Measurements from ENCODE around the gene INPPL1. TPM values are rescaled to one million over a fixed set of nuclear protein-coding genes. Genes with fewer than 3 reads are reported as not detected.

The INPPL1 gene
- total RNA-seq, 2 experiments from 2014 or later: 68.5 to 71.3 TPM

DNA sequence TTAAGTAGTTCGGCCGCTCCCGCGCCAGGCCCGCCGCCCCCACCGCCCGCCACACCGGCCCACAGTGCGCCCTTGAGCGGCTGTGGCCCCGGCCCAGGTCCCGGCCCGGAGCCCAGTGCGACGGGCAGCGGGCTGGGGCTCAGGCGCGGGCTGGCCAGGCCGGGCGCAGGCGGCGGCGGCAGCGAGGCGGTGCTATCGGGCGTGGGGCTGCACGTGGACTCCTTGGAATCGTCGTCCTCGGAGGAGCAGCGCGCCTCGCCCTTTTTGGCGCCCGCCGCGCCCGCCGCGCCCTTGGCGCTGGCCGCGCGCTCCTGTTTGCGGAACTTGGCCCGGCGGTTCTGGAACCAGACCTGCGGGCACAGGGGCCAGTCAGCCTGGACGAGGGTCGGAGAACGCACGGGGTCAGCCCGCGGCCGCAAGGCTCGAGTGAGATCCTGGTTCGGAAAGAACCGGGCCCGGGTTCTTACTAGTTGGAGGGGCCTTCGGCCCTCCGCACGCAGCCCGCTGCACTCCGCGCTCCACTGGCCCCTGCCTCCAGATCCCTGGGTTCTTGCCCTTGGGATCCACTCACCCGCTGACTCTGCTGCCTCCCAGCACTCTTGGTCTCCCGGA lies 15.4 kb downstream of the INPPL1 start:
- DNase-seq: no peak
- Mint-ChIP-seq H3K4me1 (peaks cover 20% of the 10 kb centered on the region), H3K9me3 (ENCODE audit: low read depth) (no peaks in the 10 kb centered on the region), H3K27ac (peak overlapping the region; percentile 56), H3K36me3 (ENCODE audit: low read depth) (peaks cover 2% of the 10 kb centered on the region), H3K27me3 (peaks cover 43% of the 10 kb centered on the region), H3K4me3 (peak overlapping the region; percentile 39)
- intact Hi-C loops (cut with DNase I, micrococcal nuclease): loop anchor here in 1 of 2 experiments (5.0 kb wide), 2 partner anchors 172 to 192 kb away; partner anchors contain the start of gene CLPB
- CTCF ChIA-PET: no interaction called here
- peak; percentile 1 for ATAC-seq
- POLR2A ChIA-PET: interaction anchor here (0.5 kb wide), 1 partner anchor 196 kb away, joined by 3 read pairs; no protein-coding TSS in a partner anchor

DNA sequence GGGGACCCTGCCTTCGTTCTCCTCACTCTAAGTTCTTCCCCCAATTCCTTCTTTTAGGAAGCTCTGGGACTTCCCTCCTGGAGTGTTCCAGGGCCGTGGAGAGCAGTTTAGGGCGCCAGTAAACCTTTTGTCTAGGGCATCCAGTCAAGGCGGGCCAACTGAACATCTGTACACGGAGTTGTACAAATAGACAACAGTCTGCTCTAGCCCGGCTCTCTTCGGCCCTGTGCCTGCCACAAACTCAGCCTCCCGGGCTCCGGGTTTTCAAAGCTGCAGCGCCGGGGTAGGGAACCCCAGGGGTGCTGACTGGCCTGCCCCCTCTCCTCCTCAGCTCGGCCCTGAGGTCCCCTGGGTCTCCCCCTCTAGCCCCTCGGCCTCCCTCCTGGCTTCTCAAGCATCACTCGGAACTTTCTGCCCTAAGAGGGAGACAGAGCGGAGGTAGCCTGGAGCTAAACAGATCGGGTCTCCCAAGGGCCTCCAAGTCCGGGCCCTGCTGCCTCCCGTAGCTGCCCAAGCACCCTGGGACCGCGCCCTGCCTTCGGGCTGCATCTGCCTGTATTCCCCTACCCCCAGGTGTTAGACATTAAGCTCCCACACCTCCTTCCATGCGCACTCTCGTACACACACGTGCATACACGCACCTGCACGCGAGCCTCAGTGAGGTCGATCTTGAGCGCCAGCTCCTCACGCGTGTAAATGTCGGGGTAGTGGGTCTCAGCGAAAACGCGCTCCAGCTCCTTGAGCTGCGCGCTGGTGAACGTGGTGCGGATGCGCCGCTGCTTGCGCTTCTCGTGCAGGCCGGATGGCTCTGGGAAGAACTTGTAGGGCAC lies 16.1 kb downstream of the INPPL1 start:
- H3K27ac Mint-ChIP-seq: peak overlapping the region; percentile 56
- peaks cover 2% of the 10 kb centered on the region for H3K36me3 Mint-ChIP-seq (ENCODE audit: low read depth)
- H3K27me3 Mint-ChIP-seq: peaks cover 43% of the 10 kb centered on the region
- peak overlapping the region; percentile 39 for H3K4me3 Mint-ChIP-seq
- intact Hi-C loops (cut with DNase I, micrococcal nuclease): loop anchor here in 1 of 2 experiments (5.0 kb wide), 2 partner anchors 172 to 192 kb away; partner anchors contain the start of gene CLPB
- no peaks in the 10 kb centered on the region for H3K9me3 Mint-ChIP-seq (ENCODE audit: low read depth)
- ATAC-seq (peak; percentile 31), DNase-seq (no peak)
- H3K4me1 Mint-ChIP-seq: peaks cover 20% of the 10 kb centered on the region
- POLR2A ChIA-PET: interaction anchor here (0.5 to 0.7 kb wide), 2 partner anchors 15 to 197 kb away, joined by 3 read pairs; no protein-coding TSS in a partner anchor
- CTCF ChIA-PET: interaction anchor here (0.8 kb wide), 1 partner anchor 190 kb away, joined by 6 read pairs; no protein-coding TSS in a partner anchor

DNA sequence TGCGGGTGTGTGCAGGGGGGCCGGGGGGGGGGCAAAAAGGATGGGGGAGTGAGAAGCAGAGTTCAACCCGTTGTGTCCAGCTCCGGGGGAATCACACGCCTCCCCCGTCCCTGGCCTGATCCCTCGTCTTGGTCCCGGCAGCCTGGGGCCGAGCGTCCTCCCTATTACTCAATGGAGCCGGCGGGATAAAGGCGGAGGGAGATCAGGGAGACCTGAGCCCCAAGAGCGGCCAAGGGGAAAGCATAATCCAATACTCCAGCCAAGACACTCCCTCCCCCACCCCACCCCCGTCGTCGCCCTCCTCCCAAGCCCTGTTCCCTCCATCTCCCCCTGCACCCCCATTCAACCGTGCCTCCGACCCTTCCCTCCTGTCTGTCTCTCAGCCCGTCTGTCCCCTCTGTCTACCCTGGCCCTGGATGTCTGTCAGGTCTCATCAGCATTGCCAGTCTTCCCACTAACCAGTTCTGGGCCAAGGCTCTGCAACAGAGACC lies 16.8 kb downstream of the INPPL1 start:
- H3K36me3 Mint-ChIP-seq (ENCODE audit: low read depth): peaks cover 2% of the 10 kb centered on the region
- ATAC-seq (no peak), DNase-seq (no peak)
- intact Hi-C loops (cut with DNase I, micrococcal nuclease): loop anchor here in 1 of 2 experiments (5.0 kb wide), 2 partner anchors 171 to 191 kb away; partner anchors contain the start of gene CLPB
- H3K9me3 Mint-ChIP-seq (ENCODE audit: low read depth): no peaks in the 10 kb centered on the region
- H3K27me3 Mint-ChIP-seq: peaks cover 43% of the 10 kb centered on the region
- no peak overlapping the region for H3K4me3 Mint-ChIP-seq
- POLR2A ChIA-PET: no interaction called here
- no peak overlapping the region for H3K27ac Mint-ChIP-seq
- peaks cover 20% of the 10 kb centered on the region for H3K4me1 Mint-ChIP-seq
- CTCF ChIA-PET: interaction anchor here (0.8 kb wide), 1 partner anchor 190 kb away, joined by 6 read pairs; no protein-coding TSS in a partner anchor

DNA sequence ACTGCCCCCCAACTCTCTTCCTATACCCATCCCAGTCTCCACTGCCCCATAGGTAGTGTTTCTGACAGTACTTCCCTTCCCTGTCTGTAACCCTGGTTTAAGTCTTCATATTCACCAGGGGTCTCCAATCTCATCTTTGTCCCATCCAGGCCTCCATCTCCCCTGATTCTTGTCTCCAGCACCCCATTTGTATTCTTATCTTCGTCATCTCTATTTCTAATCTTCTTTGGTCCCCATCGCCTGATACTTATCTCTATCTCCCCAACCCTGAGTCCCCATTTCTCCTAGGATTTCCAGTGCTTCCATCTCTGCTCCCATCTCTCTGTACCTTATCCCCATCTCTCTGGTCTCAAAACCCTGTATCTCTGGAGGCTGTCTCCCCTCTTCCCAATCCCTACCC lies 17.6 kb downstream of the INPPL1 start:
- ChIA-PET CTCF (no interaction called here), POLR2A (no interaction called here)
- H3K27me3 Mint-ChIP-seq: peaks cover 43% of the 10 kb centered on the region
- DNase-seq: no peak
- no peak for ATAC-seq
- peaks cover 20% of the 10 kb centered on the region for H3K4me1 Mint-ChIP-seq
- peaks cover 2% of the 10 kb centered on the region for H3K36me3 Mint-ChIP-seq (ENCODE audit: low read depth)
- intact Hi-C loops (cut with DNase I, micrococcal nuclease): loop anchor here in 1 of 2 experiments (5.0 kb wide), 2 partner anchors 170 to 190 kb away; partner anchors contain the start of gene CLPB
- H3K9me3 Mint-ChIP-seq (ENCODE audit: low read depth): no peaks in the 10 kb centered on the region
- no peak overlapping the region for H3K4me3 Mint-ChIP-seq
- no peak overlapping the region for H3K27ac Mint-ChIP-seq

DNA sequence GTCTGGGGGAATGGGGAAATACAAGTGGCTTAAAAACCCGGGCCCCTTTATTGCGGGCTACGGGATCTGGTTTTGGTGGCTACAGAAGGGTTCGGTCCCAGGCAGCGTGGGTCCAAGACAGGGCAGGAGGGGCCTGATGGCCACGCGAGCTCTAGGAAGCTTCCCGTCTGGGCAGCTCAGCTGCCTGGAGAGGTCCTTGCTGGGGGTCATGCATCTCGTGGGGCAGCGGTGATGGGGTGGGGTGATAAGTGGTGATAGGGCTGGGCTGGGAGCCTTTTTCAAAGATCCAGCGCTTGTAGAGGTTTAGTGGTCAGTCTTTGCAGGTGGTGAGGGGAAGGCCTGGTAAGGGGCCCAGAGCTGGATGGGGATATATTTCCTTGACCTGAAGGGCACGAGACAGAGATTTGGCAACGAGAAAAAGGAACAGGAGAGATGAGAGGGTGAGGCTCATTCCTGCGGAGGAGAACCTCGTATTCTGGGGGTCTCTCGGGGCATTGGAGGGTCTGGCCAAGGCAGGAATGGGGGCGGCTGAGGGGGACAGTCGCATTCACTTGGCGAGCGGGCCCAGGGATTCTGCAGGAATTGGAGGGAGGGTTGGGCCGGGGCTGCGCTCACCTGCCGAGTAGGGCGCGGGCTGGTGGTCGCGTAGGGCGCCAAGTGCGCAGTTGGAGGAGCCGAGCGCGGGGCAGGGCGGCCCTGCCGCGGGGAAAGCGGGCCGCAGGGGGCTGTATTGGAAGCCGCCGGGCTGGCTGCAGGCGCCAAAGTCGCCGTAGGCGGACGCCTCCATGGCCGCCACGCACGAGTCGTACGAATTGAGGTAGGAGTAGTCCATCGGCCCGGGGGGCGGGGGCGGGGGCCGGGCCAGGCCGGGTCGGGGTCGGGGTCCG lies 18.8 kb downstream of the INPPL1 start:
- Mint-ChIP-seq H3K4me3 (no peak overlapping the region), H3K9me3 (ENCODE audit: low read depth) (no peaks in the 10 kb centered on the region), H3K27me3 (peaks cover 45% of the 10 kb centered on the region), H3K4me1 (peaks cover 20% of the 10 kb centered on the region), H3K36me3 (ENCODE audit: low read depth) (peaks cover 2% of the 10 kb centered on the region), H3K27ac (no peak overlapping the region)
- intact Hi-C loops (cut with DNase I, micrococcal nuclease): loop anchor here in 1 of 2 experiments (5.0 kb wide), 2 partner anchors 169 to 189 kb away; partner anchors contain the start of gene CLPB
- ChIA-PET CTCF (interaction anchor here (0.6 to 1.2 kb wide), 4 partner anchors 13 to 727 kb away, joined by 3 to 4 read pairs (median 4); no protein-coding TSS in a partner anchor), POLR2A (no interaction called here)
- DNase-seq (no peak), ATAC-seq (no peak)

DNA sequence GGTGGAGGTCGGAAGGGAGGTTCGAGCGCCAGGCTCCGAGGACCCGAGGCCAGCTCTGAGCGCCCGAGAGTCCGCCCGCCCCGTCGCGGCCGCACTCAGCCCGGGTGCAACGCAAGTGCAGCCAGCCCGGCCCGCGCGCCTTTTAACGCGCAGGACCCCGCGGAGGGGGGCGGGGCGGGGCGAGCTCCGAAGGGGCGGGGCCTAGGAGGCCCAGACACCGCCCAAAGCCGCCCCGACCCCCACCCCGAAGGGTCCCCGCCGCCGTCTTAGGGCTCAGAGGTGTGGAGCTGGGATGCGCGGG lies 19.4 kb downstream of the INPPL1 start, which contains the start of gene PHOX2A:
Gene PHOX2A, minus strand, starts transcription at position 117 of the 301 bp plus-strand sequence. CDS start 172 bp downstream, outside the sequence.
- Mint-ChIP-seq H3K27ac (no peak within 1 kb of the TSS), H3K4me1 (peaks cover 20% of the 10 kb centered on the region), H3K9me3 (ENCODE audit: low read depth) (no peaks in the 10 kb centered on the region), H3K4me3 (no peak within 1 kb of the TSS), H3K27me3 (peaks cover 44% of the 10 kb centered on the region), H3K36me3 (ENCODE audit: low read depth) (no peaks in the 10 kb centered on the region)
- ChIA-PET POLR2A (no interaction called here), CTCF (no interaction called here)
- intact Hi-C loops (cut with DNase I, micrococcal nuclease): loop anchor here in 1 of 2 experiments (5.0 kb wide), 2 partner anchors 168 to 188 kb away; partner anchors contain the start of gene CLPB
- no peak for DNase-seq
- ATAC-seq: no peak

DNA sequence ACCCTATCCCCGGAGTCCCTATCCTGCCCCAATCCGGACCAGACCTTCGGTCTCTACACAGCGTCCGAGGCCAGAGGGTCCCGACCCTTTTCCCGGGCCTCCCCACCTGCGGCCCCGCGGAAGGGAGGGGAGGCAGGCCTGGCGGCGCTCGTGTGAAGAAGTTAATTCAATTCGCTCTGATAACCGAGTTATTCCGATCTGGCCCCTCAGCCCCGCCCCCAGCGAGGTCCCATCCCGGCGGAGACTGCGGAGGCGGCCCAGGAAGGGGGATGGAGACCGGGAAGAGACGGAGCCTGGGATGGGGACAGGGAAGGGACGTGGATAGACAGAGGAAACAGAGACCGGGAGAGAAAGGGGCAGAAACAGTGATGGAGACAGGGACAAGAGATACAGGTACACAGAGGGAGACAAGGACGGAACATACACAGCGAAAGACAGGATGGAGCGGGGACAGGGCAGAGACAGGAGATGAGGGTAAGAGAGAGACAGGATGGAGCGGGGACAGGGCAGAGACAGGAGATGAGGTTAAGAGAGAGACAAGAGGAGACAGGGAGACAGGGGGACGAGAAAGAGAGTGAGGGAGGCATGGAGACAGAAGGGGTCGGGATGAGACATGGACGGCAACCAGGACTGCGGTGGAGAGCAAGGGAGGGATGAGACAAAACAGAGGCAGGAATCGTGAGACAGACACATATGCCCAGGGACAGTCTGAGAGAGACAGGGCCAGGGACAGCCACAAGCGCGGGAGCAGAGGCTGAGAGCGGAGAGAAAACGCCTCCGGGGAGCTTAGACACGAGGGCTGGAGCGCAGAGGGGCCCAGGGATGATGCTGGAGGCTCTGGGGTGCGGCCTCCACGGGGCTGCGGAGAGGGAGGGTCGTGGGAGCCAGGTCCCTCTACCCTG lies 20.0 kb downstream of the INPPL1 start:
- POLR2A ChIA-PET: interaction anchor here (1.4 kb wide), 1 partner anchor 20 kb away, joined by 4 read pairs; the partner anchor contains the start of gene INPPL1
- Mint-ChIP-seq H3K4me3 (no peak overlapping the region), H3K36me3 (ENCODE audit: low read depth) (no peaks in the 10 kb centered on the region), H3K27ac (no peak overlapping the region), H3K9me3 (ENCODE audit: low read depth) (no peaks in the 10 kb centered on the region), H3K27me3 (peaks cover 41% of the 10 kb centered on the region), H3K4me1 (peaks cover 17% of the 10 kb centered on the region)
- CTCF ChIA-PET: interaction anchor here (0.6 to 2.1 kb wide), 2 partner anchors 170 to 833 kb away, joined by 3 to 5 read pairs; no protein-coding TSS in a partner anchor
- intact Hi-C loops (cut with DNase I, micrococcal nuclease): loop anchor here in 1 of 2 experiments (5.0 kb wide), 2 partner anchors 168 to 188 kb away; partner anchors contain the start of gene CLPB
- no peak for DNase-seq
- ATAC-seq: no peak

DNA sequence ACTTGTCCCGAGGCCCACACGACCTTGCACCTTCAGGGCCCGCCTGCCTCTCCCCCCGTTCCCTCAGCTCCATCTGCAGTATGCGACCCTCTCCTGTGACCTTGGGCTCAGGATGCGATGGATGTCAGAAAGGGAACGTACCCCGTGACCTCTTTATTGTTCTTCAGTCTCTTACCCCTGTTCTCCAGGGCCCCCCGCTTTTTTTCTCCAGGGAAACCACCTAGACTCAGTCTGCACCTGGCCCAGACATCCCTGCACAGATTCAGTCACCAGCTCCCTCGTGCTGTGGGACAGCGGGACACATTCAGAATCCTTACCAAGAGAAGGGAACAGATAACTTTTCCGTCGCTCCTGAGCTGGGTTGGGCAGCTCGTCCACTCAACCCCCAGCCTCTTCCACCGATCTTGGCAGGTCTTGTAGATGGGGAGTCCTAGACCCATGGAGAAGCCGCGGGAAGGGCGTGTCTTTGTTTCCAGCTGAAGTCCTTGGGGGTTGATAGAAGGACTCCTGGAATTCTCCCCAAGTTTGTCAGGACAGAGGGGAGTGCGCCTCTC lies 20.8 kb downstream of the INPPL1 start:
- ChIA-PET POLR2A (interaction anchor here (1.4 kb wide), 1 partner anchor 20 kb away, joined by 4 read pairs; the partner anchor contains the start of gene INPPL1), CTCF (interaction anchor here (0.5 to 2.1 kb wide), 4 partner anchors 12 to 834 kb away, joined by 3 to 5 read pairs (median 3); no protein-coding TSS in a partner anchor)
- intact Hi-C loops (cut with DNase I, micrococcal nuclease): no loop called here
- Mint-ChIP-seq H3K27me3 (peaks cover 41% of the 10 kb centered on the region), H3K27ac (no peak overlapping the region), H3K9me3 (ENCODE audit: low read depth) (no peaks in the 10 kb centered on the region), H3K4me3 (no peak overlapping the region), H3K4me1 (peaks cover 15% of the 10 kb centered on the region), H3K36me3 (ENCODE audit: low read depth) (no peaks in the 10 kb centered on the region)
- ATAC-seq (no peak), DNase-seq (no peak)

DNA sequence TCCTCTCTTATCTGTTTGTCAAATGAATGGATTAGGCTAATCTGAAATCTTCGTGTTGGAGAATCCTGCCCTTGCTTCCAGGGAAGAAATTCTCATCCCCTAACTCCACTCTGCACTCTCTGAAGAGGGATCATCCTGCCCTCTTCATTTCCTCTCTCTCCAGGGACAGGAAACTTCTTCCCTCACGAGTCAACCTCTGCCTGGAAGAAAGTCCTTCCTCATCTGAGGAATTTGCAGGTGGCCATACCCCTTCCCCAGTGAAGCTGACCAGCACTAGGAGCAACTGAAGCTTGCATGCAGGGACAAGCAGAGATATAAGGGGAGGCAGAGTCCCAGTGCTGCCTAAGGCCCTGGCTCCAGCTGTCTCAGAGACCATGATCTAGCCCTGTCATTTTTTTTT lies 23.0 kb downstream of the INPPL1 start:
- no peak for DNase-seq
- H3K36me3 Mint-ChIP-seq (ENCODE audit: low read depth): no peaks in the 10 kb centered on the region
- H3K4me1 Mint-ChIP-seq: peaks cover 9% of the 10 kb centered on the region
- peaks cover 30% of the 10 kb centered on the region for H3K27me3 Mint-ChIP-seq
- POLR2A ChIA-PET: no interaction called here
- no peak for ATAC-seq
- intact Hi-C loops (cut with DNase I, micrococcal nuclease): no loop called here
- H3K27ac Mint-ChIP-seq: no peak overlapping the region
- no peak overlapping the region for H3K4me3 Mint-ChIP-seq
- no peaks in the 10 kb centered on the region for H3K9me3 Mint-ChIP-seq (ENCODE audit: low read depth)
- CTCF ChIA-PET: interaction anchor here (0.7 kb wide), 1 partner anchor 59 kb away, joined by 4 read pairs; no protein-coding TSS in a partner anchor
